ENCODE data around the gene KCTD2. TPM values are rescaled to one million over a fixed set of nuclear protein-coding genes. Genes with fewer than 3 reads are reported as not detected.
A peak's percentile ranks its signal among the peaks of the same experiment; 100 is the strongest.

KCTD2 gene
- total and polyA plus RNA-seq, 2 of the 13 experiments (the other 11 are each of a cell fraction or from before 2014, with no cell fraction given), result 28.3 to 32.6 TPM

DNA sequence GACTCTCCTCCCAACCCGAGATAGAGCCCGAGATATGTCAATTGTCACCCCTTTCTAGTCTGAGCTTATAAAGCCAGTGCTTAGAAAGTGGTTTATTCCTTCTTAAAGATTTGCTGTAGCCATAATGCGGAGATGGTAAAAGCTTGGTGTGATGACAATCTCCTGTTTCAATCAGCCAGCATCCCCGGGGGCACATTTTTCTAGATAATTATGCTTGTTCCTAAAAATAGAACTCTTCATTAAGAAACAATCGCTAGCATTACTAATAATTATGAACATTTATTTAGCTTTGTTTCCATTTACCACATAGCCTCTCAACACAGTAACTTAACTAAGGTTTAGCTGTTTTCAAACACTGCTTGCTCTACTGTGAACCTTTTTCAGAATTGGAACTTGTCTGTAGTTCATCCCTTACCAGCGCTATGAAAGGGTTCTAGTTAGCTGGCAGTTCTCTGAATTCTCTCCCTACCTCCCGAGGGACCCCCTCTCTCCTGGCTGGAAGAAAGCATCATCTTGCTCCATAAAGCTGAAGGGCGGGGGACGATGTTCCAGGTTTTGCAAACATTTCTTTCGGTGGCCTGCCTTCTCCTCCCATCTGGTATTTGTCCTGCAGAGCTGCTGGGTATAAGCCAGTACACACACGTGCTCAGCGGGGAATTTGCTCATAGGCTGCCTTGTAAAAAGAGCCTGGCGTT lies 35.5 kb upstream of the KCTD2 start (continued):
- TF ChIP-seq, protein P1, sequence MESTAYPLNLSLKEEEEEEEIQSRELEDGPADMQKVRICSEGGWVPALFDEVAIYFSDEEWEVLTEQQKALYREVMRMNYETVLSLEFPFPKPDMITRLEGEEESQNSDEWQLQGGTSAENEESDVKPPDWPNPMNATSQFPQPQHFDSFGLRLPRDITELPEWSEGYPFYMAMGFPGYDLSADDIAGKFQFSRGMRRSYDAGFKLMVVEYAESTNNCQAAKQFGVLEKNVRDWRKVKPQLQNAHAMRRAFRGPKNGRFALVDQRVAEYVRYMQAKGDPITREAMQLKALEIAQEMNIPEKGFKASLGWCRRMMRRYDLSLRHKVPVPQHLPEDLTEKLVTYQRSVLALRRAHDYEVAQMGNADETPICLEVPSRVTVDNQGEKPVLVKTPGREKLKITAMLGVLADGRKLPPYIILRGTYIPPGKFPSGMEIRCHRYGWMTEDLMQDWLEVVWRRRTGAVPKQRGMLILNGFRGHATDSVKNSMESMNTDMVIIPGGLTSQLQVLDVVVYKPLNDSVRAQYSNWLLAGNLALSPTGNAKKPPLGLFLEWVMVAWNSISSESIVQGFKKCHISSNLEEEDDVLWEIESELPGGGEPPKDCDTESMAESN (CRISPR knock-in tag; conservative IDR thresholded peaks at IDR 0.05), result no peak
- no peak for TF ChIP-seq KLF12 (CRISPR knock-in tag; IDR thresholded peaks at IDR 0.05; ENCODE audit: borderline replicate concordance)
- TF ChIP-seq NFYC (CRISPR knock-in tag; IDR thresholded peaks at IDR 0.05), result peak; percentile 59
- no peak for TF ChIP-seq ZNF652 (CRISPR knock-in tag; IDR thresholded peaks at IDR 0.05; ENCODE audit: borderline replicate concordance, low read depth)
- TF ChIP-seq EZH2 (conservative IDR thresholded peaks at IDR 0.05; ENCODE audit: low read depth, low read length), result no peak
- no peak for TF ChIP-seq CC2D1A (CRISPR knock-in tag; IDR thresholded peaks at IDR 0.05)
- TF ChIP-seq BRD4 (CRISPR knock-in tag; IDR thresholded peaks at IDR 0.05), result no peak
- peak; percentile 28 for TF ChIP-seq TEAD3 (CRISPR knock-in tag; optimal IDR thresholded peaks at IDR 0.05; ENCODE audit: borderline replicate concordance)
- no peak; the same call in 1 of the 2 replicates for TF ChIP-seq ZFP36L1 (CRISPR knock-in tag; IDR thresholded peaks at IDR 0.05)
- TF ChIP-seq KAT8 (CRISPR knock-in tag; IDR thresholded peaks at IDR 0.05), result no peak
- no peak for TF ChIP-seq ZFP36 (IDR thresholded peaks at IDR 0.05; ENCODE audit: borderline replicate concordance, low read depth, low read length, partially characterized antibody)
- TF ChIP-seq TGIF2 (CRISPR knock-in tag; IDR thresholded peaks at IDR 0.05), result no peak
- TF ChIP-seq, protein P2, sequence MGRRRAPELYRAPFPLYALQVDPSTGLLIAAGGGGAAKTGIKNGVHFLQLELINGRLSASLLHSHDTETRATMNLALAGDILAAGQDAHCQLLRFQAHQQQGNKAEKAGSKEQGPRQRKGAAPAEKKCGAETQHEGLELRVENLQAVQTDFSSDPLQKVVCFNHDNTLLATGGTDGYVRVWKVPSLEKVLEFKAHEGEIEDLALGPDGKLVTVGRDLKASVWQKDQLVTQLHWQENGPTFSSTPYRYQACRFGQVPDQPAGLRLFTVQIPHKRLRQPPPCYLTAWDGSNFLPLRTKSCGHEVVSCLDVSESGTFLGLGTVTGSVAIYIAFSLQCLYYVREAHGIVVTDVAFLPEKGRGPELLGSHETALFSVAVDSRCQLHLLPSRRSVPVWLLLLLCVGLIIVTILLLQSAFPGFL (CRISPR knock-in tag; IDR thresholded peaks at IDR 0.05), result no peak
- TF ChIP-seq NFE2 (CRISPR knock-in tag; IDR thresholded peaks at IDR 0.05), result no peak
- TF ChIP-seq, protein P3, sequence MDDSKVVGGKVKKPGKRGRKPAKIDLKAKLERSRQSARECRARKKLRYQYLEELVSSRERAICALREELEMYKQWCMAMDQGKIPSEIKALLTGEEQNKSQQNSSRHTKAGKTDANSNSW (CRISPR knock-in tag; IDR thresholded peaks at IDR 0.05; ENCODE audit: borderline replicate concordance), result no peak

Data from HepG2 (cell line).